Cardiac septum (tissue), 1 donor: ENCODE results near the gene BHLHA15. TPM values are rescaled to one million over a fixed set of nuclear protein-coding genes. Genes with fewer than 3 reads are reported as not detected.

ENCODE experiments used
- DNase-seq: peaks from one replicate; pipeline ENCODE4 v3.0.0-alpha.2; 2020; ENCODE audit warnings: low spot score
- intact Hi-C: fragments of 100-400 bp; cut with DNase I; formaldehyde crosslinking; loops from one replicate; pipeline ENCODE4 v1.14.0; 2022
- total RNA-seq: library from RNA; stranded (reverse); fragmentation: NEBNext Ultra II Directional; extraction: Animal tissue kit (Norgen Biotek cat#: 25700); gene quantifications from one replicate; pipeline ENCODE4 v1.2.1, GENCODE V29; 2021
- donor health status: DM: no; HTN: no; CAD: no.

The BHLHA15 gene
- total RNA-seq, 1 donor from 2014 or later: not detected

DNA sequence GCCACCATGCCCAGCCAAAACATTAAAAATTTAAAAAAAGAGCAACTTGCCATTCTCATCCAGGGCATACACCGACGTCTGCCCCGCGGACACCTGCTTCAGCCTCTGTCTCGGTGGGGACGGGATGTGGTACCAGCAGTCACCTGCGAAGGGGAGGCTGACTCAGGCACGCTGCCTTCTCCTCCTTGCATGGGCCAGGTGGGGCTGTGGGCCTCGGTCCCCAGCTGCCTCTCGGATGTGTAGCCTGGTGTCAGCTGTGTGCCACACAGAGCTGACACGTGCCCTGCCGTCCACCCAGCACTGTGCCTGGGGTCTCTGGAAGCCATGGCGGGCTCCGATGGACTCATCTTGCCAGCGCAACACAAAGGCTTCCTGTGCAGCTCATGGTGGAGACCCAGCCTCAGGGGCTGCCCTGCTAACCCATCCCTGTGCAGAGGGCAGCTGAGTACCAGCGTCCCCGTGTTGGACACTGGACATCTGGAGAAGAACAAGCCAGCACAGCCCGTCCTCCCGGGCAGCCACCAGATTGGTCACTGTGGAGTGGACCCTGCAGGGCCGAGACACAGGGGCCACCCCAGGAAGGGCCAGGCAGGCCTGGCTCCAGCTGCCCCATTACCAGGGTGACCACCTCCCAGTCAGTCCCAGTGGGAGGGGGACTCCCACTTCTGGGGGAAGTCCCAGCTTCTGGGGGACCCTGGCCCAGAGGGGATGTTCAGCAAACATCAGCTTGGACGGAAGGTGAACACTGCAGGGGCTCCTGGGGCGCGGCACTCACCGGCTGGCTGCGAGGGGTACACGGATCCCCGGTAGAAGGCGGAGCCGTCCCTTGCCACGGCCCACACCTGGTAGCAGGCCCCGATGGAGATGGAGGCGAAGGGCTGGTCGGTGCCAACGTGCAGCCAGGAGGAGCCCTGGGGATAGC lies 10.6 kb downstream of the BHLHA15 start:
- DNase-seq: no peak
- intact Hi-C loops: no loop called here

DNA sequence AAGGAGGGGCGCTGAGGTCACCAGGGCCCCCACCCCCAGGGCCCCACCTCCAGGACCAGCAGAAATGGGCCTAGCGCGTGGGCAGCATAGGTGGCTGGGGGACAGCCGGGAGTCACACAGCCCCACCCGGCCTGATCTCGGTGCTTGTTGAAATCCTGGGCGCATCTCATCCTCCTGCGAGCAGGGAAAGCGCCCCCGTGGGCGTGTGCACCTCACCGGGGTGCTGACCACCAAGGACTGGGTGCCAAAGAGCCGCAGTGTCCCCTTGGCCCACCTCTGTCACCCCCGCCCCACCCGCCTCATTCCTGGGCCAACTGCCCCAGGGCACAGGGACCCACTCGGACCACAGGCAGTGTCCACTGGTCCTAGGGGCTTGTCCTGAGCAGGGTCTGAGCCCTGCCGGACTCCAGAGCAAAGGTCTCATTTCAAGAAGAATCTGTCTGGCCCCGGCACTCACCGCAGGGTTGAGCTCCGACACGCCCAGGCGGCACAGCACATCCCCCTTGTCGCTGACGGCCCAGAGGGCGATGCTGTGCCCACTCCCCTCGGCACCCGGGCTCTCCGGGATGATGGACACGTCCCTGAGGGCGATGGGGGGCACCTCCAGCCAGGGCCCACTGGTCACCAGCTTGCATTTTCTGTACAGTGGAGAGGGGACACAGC lies 11.4 kb downstream of the BHLHA15 start:
- intact Hi-C loops: no loop called here
- DNase-seq: no peak

DNA sequence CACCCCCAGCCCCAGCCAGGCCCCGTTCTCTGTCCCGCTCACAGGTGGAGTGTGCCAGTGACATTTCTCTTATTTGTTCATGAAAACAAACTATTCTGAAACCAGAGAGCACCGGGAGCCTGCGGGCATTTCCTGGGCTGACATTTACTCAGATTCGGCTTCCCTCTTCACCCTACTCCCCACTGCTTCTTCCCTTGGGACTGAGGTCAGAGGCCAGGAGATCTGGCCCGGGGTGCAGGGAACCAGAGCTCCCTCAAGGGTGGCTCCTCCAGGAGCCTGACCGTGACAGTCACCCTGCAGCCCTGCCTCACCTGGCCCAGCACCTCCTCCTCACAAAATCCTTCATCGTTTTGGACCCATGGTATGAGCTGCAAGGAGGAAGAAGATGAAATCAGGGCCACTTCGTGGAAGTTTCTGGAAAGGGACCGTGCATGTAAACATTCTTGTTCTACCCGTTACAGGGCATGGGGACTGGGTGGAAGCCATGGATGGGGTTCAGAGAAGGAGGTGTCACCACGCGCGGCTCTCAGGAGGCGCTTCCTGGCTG lies 12.2 kb downstream of the BHLHA15 start:
- intact Hi-C loops: no loop called here

DNA sequence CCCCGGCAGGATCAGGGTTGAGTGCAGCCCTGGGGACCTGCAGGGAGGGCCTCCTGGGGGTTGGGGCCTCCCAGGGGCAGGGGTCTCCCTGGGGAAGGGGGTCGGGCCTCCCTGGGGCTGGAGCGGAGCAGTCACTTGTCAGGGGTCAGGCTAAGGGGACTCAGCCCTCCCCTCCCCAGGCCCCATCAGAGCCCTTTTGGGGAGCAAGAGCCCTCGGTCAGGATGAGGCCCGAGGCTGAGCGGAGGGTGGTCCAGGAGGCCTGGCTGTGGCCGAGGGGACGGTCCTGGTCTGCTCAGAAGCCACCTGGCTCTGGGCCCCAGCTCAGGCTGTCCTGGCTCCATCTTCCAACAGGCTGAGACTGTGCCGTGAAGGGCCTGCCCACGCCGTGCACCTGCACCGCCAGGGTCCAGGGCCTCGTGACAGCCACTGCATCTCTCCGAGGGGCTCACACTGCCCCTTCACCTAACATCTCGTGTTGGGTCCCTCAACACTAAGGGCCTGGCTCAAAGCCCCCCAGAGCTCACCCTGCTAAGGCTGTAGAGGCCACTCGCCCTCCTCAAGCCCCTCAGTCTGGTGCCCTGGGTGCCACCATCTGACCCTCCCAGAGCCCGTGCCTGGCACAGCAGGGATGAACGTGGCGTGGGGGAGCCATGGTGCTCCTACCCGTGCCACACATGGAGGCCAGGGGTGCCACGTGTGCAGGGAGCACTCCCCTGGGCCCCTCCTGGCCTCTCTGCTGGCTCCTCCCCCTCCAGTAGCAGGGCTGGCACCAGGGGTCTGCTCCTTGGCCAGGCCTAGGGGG lies 12.9 kb downstream of the BHLHA15 start:
- intact Hi-C loops: no loop called here
- DNase-seq: no peak

More for the DNA sequence above, 12.2 kb downstream of the BHLHA15 start:
- no peak for DNase-seq

DNA sequence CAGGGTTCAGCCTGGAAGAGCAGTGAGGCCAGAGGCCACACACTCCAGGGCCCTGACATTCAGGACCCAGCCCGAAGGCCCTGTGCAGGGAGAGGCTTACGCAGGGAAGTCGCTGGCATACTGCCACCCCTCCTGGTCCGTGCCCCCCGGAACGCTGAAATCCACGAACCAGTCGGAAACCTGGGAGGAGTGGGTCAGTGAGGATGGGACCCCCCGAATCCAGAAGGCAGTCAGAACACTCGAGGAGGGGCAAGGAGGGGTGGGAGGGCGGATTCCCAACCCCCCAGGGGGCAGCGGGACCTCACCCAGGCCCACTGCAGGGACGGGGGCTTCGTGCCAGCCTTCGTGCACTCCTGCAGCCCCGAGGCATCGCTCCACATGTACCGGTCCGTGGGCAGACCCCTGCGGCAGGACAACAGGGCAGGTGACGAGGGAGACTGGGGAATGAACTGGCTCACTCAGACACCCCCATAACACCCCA lies 13.5 kb downstream of the BHLHA15 start:
- DNase-seq: no peak
- intact Hi-C loops: no loop called here

DNA sequence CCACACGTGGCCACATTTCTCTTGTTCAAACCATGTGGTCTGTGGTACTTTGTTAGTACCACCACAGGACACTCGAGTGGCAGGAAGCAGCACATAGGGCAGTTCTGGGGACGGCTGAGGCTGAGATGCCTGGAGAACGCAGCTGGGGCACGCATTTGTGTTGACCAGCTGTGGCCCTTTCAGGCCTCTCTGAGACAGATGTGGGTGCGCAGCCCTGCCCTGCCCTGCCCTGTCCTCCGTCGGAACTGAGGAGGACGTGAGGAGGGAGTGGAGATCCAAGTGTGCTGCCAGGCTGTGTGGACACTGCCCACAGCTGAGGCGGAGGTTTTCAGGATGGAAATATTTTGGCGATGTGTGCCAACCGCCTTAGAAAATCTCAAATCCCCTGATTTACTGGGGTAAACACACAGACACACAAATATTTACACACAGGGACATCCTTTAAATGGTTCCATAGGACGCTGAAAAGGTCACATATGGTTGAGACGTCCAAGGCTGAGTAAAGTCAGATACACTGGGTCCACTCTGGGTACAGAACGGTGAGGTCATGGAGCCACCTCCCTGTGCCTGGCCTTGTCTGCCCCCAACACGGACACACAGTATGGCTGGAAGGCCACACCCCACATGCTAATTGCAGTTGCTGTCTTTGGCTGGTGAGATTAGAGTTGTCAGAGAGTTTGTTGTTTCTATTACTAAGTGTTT lies 14.8 kb downstream of the BHLHA15 start:
- intact Hi-C loops: no loop called here
- no peak for DNase-seq

DNA sequence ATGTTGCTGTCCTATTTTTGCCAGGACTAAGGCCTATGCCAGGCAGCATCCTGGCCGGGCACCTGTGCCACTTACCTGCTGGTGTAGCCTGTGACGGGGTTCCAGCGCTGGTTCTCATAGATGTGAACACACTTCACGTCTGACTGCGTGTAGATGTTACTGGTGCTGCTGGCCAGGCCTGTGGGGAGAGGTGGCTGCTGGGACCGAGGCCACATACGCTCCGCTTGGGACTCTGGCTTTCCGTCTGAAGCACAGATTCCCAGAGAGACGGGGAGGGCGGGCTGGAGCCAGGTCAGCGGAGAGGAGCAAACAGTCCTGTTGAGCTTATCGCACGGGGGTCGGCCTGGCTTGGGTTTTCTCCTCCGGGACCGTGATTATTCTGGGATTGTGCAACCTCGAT lies 16.7 kb downstream of the BHLHA15 start:
- intact Hi-C loops: no loop called here
- no peak for DNase-seq

DNA sequence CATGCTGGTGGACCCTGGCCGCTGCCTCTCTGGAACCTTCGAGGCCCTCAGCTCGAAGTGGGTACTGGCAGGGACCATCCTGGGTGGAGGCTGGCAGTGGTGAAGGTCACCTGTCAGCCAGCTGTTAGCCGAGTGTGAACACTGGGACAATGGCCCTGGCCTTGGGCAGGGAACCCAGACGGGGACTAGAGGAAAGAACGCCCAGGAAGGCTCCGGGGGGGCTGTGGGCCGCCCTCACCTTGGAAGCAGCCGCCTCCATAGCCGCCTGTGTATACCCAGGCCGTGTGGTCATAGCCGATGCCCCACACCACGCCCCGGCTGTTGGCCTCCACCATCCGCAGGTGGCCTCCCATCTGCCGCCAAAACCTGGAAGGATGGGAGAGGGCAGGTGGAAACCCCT lies 17.6 kb downstream of the BHLHA15 start:
- intact Hi-C loops: no loop called here
- DNase-seq: no peak

DNA sequence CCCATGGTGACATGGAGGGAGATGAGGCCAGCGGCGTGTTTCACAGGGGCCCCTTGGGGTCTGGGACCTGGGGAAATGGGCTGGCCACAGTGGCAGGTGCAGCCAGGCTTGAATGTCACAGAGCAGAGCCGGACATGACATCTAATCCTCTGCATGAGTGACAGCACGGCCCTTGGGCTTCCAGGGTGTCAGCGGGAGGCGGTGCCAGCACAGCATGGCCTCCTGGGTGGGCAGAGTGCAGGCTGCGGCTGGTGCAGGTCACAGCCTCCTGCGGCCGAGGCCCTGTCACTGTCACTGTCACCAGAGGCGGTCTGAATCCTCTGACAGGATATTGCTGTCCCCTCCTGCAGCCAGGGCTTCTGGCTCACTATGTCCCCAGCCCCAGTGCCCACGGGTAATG lies 18.2 kb downstream of the BHLHA15 start:
- DNase-seq: no peak
- intact Hi-C loops: no loop called here

DNA sequence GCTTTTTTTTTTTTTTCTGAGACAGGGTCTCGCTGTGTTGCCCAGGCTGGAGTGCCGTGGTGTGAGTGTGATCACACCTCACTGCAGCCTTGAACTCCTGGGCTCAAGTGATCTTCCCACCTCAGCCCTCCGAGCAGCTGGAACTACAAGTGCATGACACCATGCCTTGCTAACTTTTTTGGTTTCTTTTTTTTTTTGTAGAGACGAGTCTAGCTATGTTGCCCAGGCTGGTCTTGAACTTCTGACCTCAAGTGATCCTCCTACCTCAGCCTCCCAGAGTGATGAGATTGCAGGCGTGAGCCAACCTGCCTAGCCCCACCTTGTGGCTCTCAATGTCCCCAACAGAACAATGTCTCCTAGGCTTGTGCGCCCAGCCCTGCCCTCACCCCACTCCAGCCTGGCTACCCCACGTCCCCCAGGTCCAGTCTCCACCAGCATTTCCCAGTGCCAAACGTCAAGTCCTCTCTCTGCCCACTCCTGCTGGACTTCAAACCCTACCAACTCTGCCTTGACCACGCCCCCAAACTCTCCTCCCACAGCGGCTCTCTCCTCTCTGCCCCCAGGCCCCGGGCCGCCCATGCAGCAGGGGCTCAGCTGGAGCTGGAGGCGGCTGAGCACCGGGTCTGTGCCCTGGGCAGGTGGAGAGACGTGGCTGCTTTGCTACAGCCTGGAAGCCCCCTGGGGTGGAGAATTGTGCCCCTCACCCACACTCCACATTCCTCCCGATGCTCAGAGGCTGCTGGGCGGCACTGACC lies 18.9 kb downstream of the BHLHA15 start:
- intact Hi-C loops: no loop called here
- no peak for DNase-seq

DNA sequence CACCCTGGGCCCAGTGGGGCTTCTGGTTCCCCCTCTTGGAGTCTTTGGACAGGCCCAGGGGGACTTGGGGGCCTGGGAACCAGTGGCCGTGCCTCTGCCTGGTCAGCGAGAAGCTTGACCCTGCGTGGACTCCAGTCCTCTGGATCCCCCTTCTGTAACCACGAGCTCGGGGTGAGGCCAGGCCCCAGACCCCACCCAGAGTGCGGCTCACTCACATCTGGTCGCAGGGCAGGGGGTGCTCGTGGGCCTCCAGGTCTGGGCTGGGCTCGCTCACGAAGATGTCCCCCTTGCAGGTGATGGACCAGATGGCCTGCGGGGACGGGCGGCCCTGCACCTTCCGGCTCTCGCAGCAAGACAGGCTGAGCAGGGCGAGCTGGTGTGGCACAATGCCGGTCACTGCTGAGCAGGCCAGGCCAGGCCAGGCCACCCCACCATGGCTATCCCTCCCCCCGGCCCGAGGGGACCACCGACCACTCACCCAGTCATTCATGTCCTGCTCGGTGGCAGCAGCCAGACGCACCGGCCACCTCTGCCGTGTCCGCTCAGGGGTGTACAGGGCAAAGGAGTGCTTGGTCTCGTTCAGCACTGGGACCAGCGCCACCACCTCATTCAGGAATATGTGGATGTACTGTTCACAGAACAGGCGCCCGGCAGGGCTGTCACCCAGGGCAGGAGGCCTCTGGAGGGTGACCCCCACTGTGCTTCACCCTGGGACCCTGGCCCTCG lies 19.7 kb downstream of the BHLHA15 start:
- intact Hi-C loops: no loop called here
- no peak for DNase-seq

DNA sequence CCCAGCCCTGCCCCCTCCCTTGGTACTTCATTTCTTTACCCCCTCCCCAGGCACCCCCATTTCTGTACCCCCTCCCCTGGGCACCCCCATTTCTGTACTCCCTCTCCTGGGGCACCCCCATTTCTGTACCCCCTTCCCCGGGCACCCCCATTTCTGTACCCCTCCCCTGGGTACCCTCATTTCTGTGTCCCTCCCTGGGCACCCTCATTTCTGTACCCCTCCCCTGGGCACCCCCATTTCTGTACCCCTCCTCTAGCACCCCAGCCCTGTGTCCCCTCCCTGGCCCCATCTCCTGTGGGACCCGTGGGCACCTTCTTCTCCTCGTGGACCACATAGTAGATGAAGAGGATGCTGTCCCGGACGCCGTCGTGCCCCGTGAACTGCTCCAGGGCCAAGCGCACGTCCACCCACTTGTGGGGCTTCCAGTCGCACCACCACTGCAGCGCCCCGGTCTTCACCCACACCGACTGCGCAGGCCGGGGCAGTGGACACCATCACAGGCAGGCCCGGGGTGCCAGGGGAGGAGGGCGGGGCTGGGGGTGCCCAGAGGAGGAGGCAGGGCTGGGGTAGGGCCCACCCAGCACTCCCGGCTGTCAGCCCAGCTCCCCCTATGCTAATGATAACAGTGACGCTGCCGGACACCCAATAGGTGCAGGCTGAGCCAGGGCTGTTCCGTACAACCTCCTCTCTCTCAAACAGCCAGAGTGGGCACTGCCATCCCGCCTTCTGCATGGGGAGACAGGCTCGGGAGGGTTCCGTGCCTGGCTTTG lies 20.4 kb downstream of the BHLHA15 start:
- intact Hi-C loops: no loop called here
- DNase-seq: no peak

DNA sequence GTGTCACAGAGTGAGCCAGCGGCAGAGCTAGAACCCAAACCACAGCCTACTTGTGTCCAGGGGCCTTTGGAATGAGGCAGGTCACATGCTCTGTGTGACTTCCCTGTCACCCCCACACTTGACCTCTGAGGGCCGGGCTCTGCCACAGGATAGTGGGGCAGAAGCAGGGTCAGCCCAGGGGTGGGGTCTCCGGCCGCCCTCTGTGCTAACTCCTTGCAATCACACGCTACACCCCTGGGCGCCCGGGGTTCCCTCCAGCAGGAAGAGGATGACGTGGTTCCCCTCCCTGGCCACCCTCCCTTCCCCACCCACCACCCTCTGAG lies 21.0 kb downstream of the BHLHA15 start:
- intact Hi-C loops: no loop called here
- DNase-seq: no peak

DNA sequence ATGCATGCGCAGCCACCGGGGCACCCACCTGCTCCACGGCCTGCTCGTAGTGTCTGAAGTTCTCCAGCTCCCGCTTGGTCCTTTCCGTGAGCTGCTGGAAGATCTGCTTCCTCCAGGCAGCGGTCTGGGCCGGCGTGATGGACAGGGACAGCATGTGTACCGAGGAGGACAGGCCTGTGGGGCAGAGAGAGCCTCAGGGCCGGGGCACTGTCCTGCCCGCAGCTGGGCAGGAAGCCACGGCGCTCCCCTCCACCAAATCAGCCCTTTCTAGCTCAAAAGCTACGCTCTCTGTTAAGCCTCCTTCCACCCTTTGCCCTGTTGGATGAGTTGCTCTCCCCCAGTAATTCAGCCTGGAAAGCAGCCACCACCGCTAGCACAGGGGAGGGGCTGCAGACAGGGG lies 21.6 kb downstream of the BHLHA15 start:
- intact Hi-C loops: no loop called here
- DNase-seq: no peak

DNA sequence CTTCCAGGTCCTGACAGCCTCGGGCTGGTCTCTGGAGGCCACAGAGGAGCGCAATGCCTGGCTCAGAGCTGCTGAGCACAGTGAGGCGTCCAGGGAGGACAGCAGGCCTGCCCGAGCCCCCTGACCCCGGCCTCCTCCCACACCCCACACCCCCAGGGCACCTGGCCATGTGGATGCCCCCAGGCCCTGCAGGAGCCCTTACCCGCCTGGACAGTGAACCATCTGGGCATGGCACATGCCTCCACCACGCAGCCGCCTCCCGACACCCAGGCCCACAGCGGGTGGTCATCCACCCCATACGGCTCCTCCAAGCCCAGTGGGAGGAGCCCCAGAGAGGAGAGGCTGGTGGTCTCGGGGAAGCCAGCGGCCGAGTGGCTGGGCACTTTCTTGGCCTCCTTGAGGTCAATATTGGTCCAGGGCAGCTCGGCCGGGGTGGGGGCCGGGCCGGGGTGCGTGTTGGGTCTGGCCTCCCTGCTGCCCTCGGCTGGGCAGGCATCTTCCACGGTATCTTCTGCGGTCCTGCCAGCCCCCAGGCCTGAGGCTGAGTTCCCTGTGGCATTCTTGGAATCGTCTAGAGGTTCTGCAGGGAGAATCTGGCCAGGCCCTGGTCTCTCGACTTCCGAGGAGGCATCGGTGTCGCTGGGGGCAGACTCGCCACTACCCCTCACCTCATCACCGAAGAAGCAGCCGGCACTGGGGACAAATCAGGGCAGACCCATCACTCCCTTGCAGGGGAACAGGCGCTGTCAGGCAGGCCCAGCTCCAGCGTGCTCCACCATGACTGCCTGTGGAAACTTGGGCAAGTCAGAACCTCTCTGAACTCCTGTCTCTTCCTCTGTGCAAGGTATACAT lies 22.2 kb downstream of the BHLHA15 start:
- intact Hi-C loops: no loop called here
- DNase-seq: no peak

DNA sequence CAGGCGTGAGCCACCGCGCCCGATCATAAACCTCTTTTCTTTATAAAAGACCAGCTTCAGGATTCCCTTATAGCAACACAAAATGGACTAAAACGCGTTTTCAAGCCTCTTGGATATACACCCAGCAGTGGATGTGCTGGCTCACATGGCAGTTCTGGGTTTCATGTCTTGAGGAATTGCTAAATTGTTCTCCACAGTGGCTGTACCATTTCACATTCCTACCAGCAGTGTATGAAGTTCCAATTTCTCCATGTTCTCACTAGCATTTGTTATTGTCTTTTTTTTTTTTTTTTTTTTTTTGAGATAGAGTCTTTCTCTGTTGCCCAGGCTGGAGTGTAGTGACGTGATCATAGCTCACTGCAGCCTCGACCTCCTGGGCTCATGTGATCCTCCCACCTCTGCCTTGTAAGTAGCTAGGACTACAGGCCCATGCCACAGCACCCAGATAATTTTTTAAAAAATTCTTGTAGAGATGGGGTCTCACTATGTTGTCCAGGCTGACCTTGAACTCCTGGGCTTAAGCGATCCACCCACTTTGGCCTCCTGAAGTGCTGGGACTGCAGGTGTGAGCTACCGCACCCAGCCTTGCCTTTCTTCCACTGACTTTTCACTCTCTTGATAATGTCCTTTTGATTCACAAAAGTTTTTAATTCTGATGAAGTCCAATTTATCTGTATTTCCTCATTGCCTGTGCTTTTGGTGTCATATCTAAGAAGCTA lies 23.3 kb downstream of the BHLHA15 start:
- no peak for DNase-seq
- intact Hi-C loops: no loop called here
